Subcutaneous adipose tissue (tissue), 4 donors: ENCODE results near the gene UNC5B. TPM values are rescaled to one million over a fixed set of nuclear protein-coding genes. Genes with fewer than 3 reads are reported as not detected.

ENCODE experiments used
- total RNA-seq, 4 donors: library from RNA; depleted of rRNA; stranded (reverse); fragments of >200 nt; gene quantifications; one replicate each; pipeline ENCODE4 v1.1.0, GENCODE V29; 2016
- TF ChIP-seq, protein P1 (sequence below): fragments of 450-650 bp; IDR thresholded peaks from one replicate; pipeline ENCODE4 v1.5.1; 2016; ENCODE audit warnings: low read depth, mild to moderate bottlenecking, control low read depth, antibody characterized with exemption, moderate library complexity

Gene UNC5B
- total RNA-seq, 4 donors from 2014 or later = 0.22 to 1.1 (median 0.91) TPM

DNA sequence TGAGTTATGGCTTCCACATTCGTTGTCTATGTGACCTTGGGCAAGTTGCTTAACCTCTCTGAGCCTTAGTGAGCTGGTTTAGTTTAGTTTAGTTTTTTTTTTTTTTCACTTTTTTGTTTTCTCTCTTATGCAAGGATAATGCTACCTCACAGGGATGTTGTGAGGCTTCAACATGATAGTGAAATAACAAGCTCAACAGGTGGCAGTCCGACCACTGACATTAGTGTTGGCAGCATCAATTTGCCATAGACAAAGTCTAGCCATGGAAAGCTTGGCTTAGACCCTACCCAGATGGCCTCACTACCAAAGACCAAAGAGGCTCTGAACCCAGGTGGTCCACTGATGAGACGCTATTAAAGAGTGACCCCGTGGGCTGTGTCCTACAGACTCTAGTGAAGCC lies 27.2 kb upstream of the UNC5B start:
- TF ChIP-seq, protein P1, sequence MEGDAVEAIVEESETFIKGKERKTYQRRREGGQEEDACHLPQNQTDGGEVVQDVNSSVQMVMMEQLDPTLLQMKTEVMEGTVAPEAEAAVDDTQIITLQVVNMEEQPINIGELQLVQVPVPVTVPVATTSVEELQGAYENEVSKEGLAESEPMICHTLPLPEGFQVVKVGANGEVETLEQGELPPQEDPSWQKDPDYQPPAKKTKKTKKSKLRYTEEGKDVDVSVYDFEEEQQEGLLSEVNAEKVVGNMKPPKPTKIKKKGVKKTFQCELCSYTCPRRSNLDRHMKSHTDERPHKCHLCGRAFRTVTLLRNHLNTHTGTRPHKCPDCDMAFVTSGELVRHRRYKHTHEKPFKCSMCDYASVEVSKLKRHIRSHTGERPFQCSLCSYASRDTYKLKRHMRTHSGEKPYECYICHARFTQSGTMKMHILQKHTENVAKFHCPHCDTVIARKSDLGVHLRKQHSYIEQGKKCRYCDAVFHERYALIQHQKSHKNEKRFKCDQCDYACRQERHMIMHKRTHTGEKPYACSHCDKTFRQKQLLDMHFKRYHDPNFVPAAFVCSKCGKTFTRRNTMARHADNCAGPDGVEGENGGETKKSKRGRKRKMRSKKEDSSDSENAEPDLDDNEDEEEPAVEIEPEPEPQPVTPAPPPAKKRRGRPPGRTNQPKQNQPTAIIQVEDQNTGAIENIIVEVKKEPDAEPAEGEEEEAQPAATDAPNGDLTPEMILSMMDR = no peak

DNA sequence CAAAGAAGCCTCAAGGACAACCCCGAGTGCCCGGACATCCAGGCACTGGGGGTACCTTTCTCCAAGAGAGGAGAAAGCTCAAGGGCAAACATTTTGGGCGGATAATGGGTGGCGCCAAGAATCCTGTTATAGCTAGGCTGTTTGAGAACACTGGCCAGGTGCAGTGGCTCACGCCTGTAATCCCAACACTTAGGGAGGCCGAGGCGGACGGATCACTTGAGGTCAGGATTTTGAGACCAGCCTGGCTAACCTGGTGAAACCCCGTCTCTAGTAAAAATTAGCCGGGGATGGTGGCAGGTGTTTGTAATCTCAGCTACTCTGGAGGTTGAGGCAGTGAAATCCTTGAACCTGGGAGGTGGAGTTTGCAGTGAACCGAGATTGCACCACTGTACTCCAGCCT lies 25.2 kb upstream of the UNC5B start:
- TF ChIP-seq, protein P1 = no peak

DNA sequence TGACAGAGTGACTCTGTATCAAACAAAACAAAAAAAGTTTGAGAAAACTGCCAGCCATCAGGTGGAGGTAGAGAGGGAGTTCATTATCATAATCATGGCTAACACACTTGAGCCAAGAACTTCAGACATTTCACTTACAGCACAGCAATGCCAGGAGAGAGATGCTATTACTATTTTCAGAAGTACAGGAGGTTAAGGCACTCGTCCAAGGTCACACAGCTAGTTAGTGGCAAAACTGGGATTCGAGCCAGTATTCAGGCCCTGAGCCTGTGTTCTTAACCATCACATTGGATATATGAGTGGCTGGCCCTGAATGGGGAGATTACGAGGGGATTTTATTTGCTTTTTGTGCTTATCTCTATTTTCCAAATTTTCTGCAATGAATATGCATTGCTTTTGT lies 24.8 kb upstream of the UNC5B start:
- TF ChIP-seq, protein P1 = no peak

DNA sequence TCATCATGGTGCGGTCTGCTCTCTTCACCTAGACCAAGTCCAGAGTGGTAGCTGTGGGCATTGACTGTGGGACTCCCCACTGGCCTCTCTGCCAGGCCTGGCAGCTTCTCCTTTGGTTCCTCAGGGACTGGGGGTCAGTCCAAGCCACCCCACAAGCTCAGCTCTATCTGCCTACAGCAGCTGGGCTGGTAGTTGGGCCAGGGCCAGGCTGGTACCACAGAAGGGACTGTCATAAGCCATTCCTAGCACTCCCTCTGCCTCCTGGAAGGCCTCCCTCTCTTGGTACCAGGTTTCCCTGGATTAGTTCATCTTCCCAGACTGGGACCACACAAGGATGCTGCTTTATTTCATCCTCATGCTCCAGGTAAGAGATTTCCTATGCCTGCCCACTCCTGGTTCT lies 24.2 kb upstream of the UNC5B start:
- TF ChIP-seq, protein P1 = no peak

DNA sequence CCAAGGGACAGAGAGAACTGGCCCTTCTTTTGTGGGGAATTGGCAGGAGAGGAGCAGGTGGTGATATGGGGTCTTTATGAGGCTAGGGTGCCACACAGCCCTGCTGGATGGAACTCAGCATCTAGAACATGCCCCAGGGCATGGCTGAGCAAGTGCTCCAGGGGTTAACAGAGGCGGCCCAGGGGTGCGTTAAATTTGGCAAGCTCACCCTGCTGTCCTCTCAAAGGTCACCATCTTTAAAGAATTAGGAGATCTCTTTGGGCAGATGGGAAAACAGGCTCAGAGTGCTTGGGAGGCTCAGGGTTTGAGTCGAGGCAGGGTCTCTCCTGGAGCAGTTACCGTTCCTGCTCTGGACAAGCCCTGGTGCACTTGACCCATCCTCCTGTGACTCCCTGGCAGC lies 21.4 kb upstream of the UNC5B start:
- TF ChIP-seq, protein P1 = no peak

DNA sequence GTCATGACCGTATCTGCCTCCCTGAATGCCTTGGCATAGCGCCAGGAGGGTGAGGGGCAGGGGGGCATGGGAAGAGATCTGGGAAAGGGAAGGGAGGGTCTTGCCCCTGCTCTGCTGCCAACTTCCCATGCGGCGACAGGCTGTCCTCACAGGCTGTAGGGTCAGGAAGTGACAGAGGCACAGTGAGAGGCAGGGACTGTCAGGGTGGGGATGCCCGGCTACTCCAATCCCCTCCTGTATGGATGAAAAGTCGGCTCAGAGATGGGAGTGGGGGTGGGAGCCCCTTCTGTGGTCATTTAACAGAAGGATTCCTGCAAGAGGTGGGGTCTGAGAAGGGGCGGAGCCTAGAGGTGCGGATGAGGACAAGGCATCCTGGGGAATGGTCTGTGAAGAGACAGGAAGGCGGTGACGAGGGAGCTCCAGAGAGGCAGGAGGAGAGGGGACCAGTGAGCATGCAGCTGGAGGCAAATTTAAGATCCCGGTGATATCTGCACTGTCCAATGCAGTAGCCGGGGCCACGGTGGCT lies 20.8 kb upstream of the UNC5B start:
- TF ChIP-seq, protein P1 = no peak

DNA sequence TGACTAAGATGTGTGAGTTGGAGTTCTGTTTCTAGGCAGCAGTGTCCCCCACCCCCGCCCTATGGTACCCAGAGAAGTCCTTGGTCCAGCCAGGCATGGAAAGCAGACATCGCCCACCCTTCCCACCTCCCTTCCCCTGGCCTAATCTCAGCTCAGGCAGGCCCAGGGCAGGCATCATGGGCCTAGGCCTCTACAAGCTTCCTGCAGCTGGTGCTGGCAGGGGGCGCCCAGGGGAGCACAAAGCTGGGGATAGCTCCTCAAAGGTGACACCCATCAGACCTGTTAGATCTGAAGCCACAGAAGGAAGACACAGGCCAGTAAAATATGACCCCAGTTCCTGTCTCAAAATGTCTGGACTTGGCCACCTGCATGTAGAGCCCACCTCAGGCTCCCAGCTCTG lies 18.9 kb upstream of the UNC5B start:
- TF ChIP-seq, protein P1 = no peak
